Breast epithelium (tissue), 3 donors: ENCODE results near the gene BTC.

Experiments used
- POLR2A ChIP-seq: fragments of 450-650 bp; IDR thresholded peaks from one replicate; pipeline ENCODE4 v1.6.1; 2016; ENCODE audit warnings: antibody characterized with exemption, mild to moderate bottlenecking, moderate library complexity
- POLR2AphosphoS5 ChIP-seq, 3 donors: sonication (generic); formaldehyde crosslinking; IDR thresholded peaks; one replicate each; pipeline ENCODE4 v1.6.1; 2017; ENCODE audit warnings: antibody characterized with exemption in 3 of 3
- TF ChIP-seq, protein P1 (sequence below), 3 donors: fragments of 450-650 bp; IDR thresholded peaks; one replicate each; pipeline ENCODE4 v1.5.1; 2016 to 2017; ENCODE audit warnings: antibody characterized with exemption in 3 of 3, mild to moderate bottlenecking in 3 of 3, moderate library complexity in 3 of 3

DNA sequence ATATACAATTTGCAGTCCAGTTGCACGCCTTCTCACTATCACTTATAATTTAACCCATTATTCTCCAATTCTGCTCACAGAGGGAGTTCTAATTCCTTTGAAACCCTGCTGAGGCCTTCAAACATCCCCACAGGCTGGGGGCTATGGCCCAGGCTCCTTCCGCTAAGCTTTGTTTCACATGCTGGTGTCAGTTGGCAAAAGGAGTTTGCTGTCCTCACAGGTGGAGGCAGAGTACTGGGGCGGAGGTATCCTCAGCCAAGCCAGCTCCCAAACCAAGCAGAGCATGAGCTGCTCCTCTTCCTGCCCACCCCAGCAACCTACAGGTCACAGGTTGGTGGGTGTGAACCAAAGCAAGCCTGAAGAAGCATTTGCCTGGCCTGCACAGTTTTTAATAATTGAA, 21.5 kb downstream of the BTC start:
- TF ChIP-seq, protein P1, sequence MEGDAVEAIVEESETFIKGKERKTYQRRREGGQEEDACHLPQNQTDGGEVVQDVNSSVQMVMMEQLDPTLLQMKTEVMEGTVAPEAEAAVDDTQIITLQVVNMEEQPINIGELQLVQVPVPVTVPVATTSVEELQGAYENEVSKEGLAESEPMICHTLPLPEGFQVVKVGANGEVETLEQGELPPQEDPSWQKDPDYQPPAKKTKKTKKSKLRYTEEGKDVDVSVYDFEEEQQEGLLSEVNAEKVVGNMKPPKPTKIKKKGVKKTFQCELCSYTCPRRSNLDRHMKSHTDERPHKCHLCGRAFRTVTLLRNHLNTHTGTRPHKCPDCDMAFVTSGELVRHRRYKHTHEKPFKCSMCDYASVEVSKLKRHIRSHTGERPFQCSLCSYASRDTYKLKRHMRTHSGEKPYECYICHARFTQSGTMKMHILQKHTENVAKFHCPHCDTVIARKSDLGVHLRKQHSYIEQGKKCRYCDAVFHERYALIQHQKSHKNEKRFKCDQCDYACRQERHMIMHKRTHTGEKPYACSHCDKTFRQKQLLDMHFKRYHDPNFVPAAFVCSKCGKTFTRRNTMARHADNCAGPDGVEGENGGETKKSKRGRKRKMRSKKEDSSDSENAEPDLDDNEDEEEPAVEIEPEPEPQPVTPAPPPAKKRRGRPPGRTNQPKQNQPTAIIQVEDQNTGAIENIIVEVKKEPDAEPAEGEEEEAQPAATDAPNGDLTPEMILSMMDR (IDR thresholded peaks at IDR 0.05) = no peak
- no peak for TF ChIP-seq POLR2AphosphoS5 (IDR thresholded peaks at IDR 0.05)
- no peak for TF ChIP-seq POLR2A
